SK-N-SH (cell line): Measurements from ENCODE around the gene ZPBP. TPM values are rescaled to one million over a fixed set of nuclear protein-coding genes. Genes with fewer than 3 reads are reported as not detected.

ENCODE experiments used
- CTCF ChIA-PET: fragments of 300-600, 350-600 bp; formaldehyde crosslinking; extraction: SDS; loops from one replicate; lab custom pipeline; 2021; lab: Yijun Ruan, JAX
- POLR2A ChIA-PET: fragments of 350-600 bp; sonication (Branson Sonifier 250); formaldehyde crosslinking; extraction: SDS; loops from one replicate; lab custom pipeline; 2020; ENCODE audit warnings: antibody characterized with exemption, inconsistent platforms; lab: Yijun Ruan, JAX
- DNase-seq: peaks from one replicate; pipeline ENCODE4 v3.0.0; 2012
- H2AFZ ChIP-seq: fragments of 200-600 bp; sonication (generic); 2 replicates; pipeline ENCODE4 v1.8.1; 2016; ENCODE audit warnings: antibody characterized with exemption, mild to moderate bottlenecking, low read depth
- H3F3A ChIP-seq: fragments of 200-600 bp; sonication (generic); replicated peaks from 2 replicates; pipeline ENCODE3; 2016; ENCODE audit warnings: antibody characterized with exemption, mild to moderate bottlenecking; ENCODE audit not compliant: insufficient read depth
- H3K27ac ChIP-seq, 2 experiments: fragments of 200-500 bp in 1 of 2; fragments of 200-600 bp in 1 of 2; sonication (Bioruptor generic) in 1 of 2; sonication (generic), shearing (Covaris generic) in 1 of 2; 2 replicates each; pipeline versions ENCODE4 v1.5.1 to v1.6.1; 2014 to 2016; ENCODE audit warnings: low read depth in 2 of 2, inconsistent platforms in 1 of 2, low read length in 1 of 2, mild to moderate bottlenecking in 1 of 2, mixed read lengths in 1 of 2
- H3K27me3 ChIP-seq: fragments of 200-600 bp; sonication (generic), shearing (Covaris generic); 2 replicates; pipeline ENCODE4 v1.6.1; 2016; ENCODE audit warnings: mixed run types; ENCODE audit not compliant: insufficient read depth
- H3K36me3 ChIP-seq, 2 experiments: fragments of 200-500 bp in 1 of 2; fragments of 200-600 bp in 1 of 2; sonication (Bioruptor generic) in 1 of 2; sonication (generic) in 1 of 2; replicated peaks in 1 of 2; 2 replicates each; pipeline versions ENCODE3 to v1.5.1; 2014 to 2016; ENCODE audit warnings: low read length in 1 of 2, mild to moderate bottlenecking in 1 of 2; ENCODE audit not compliant: insufficient read depth in 2 of 2, control insufficient read depth in 1 of 2
- H3K4me1 ChIP-seq, 2 experiments: fragments of 200-500 bp in 1 of 2; fragments of 200-600 bp in 1 of 2; sonication (Bioruptor generic) in 1 of 2; sonication (generic), shearing (Covaris generic) in 1 of 2; 2 replicates each; pipeline versions ENCODE4 v1.5.1 to v1.6.1; 2014 to 2016; ENCODE audit warnings: low read depth in 1 of 2, low read length in 1 of 2, mixed run types in 1 of 2; ENCODE audit not compliant: insufficient read depth in 2 of 2, control insufficient read depth in 1 of 2
- H3K4me2 ChIP-seq: fragments of 200-600 bp; sonication (generic), shearing (Covaris generic); 2 replicates; pipeline ENCODE4 v1.6.1; 2017; ENCODE audit warnings: mixed run types
- H3K4me3 ChIP-seq, 2 experiments: fragments of 200-500 bp in 1 of 2; fragments of 200-600 bp in 1 of 2; sonication (Bioruptor generic) in 1 of 2; sonication (generic), shearing (Covaris generic) in 1 of 2; 2 replicates each; pipeline versions ENCODE4 v1.5.1 to v1.8.1; 2014 to 2016; ENCODE audit warnings: low read depth in 2 of 2, inconsistent platforms in 1 of 2, low read length in 1 of 2, mild to moderate bottlenecking in 1 of 2, mixed read lengths in 1 of 2, moderate library complexity in 1 of 2
- H3K79me2 ChIP-seq: fragments of 200-600 bp; sonication (generic); 2 replicates; pipeline ENCODE4 v1.8.1; 2017; ENCODE audit warnings: mild to moderate bottlenecking; ENCODE audit not compliant: insufficient read depth
- H3K9ac ChIP-seq: fragments of 200-600 bp; sonication (generic); 2 replicates; pipeline ENCODE4 v1.6.1; 2017; ENCODE audit warnings: mixed run types
- H3K9me2 ChIP-seq: fragments of 200-600 bp; sonication (generic); 2 replicates; pipeline ENCODE4 v1.6.1; 2017; ENCODE audit warnings: mixed run types
- H3K9me3 ChIP-seq: fragments of 200-600 bp; sonication (generic); 2 replicates; pipeline ENCODE4 v1.6.1; 2017; ENCODE audit warnings: mixed run types, mild to moderate bottlenecking, moderate library complexity
- H4K20me1 ChIP-seq: fragments of 200-600 bp; sonication (generic); 2 replicates; pipeline ENCODE4 v1.6.1; 2017; ENCODE audit warnings: mild to moderate bottlenecking, mixed run types; ENCODE audit not compliant: insufficient read depth
- CTCF ChIP-seq: fragments of 200-600 bp; sonication (generic); IDR thresholded peaks from 2 replicates; pipeline ENCODE4 v1.6.1; 2017; ENCODE audit warnings: antibody characterized with exemption, mild to moderate bottlenecking, moderate library complexity
- ELF1 ChIP-seq: IDR thresholded peaks from 2 replicates; pipeline ENCODE4 v1.4.0; 2012
- EP300 ChIP-seq, 2 experiments: IDR thresholded peaks; 2 replicates each; pipeline versions ENCODE4 v1.4.0 to v1.6.1; 2012; ENCODE audit warnings: borderline replicate concordance in 1 of 2, low read depth in 1 of 2, low read length in 1 of 2
- EZH2phosphoT487 ChIP-seq: fragments of 200-600 bp; sonication (generic); IDR thresholded peaks from 2 replicates; pipeline ENCODE4 v1.6.1; 2017; ENCODE audit warnings: low read depth, mixed run types, mild to moderate bottlenecking, antibody characterized with exemption, moderate library complexity, borderline replicate concordance
- FOSL2 ChIP-seq: IDR thresholded peaks from 2 replicates; pipeline ENCODE4 v1.4.0; 2012; ENCODE audit warnings: low read depth, mild to moderate bottlenecking, moderate library complexity, borderline replicate concordance
- GABPA ChIP-seq: IDR thresholded peaks from 2 replicates; pipeline ENCODE4 v1.4.0; 2012; ENCODE audit warnings: low read depth, mild to moderate bottlenecking
- GATA2 ChIP-seq: sonication (generic); formaldehyde crosslinking; IDR thresholded peaks from 2 replicates; pipeline ENCODE4 v1.5.0; 2020; ENCODE audit warnings: mild to moderate bottlenecking, missing genetic modification reagents
- MAX ChIP-seq: IDR thresholded peaks from 2 replicates; pipeline ENCODE4 v1.4.0; 2012; ENCODE audit warnings: low read depth
- MEF2A ChIP-seq: IDR thresholded peaks from 2 replicates; pipeline ENCODE4 v1.4.0; 2012; ENCODE audit warnings: low read depth, borderline replicate concordance
- MXI1 ChIP-seq: IDR thresholded peaks from 2 replicates; pipeline ENCODE4 v1.6.1; 2012; ENCODE audit warnings: mild to moderate bottlenecking, low read depth, low read length, improper control_type of control experiment
- NRF1 ChIP-seq: IDR thresholded peaks from 2 replicates; pipeline ENCODE4 v1.6.1; 2012; ENCODE audit warnings: low read depth, mild to moderate bottlenecking, low read length
- PBX3 ChIP-seq: IDR thresholded peaks from 2 replicates; pipeline ENCODE4; 2012
- RAD21 ChIP-seq: IDR thresholded peaks from 2 replicates; pipeline ENCODE4 v1.6.1; 2012; ENCODE audit warnings: mild to moderate bottlenecking, low read length
- RCOR1 ChIP-seq: fragments of 150-350 bp; IDR thresholded peaks from 2 replicates; pipeline ENCODE4 v1.6.1; 2017; ENCODE audit warnings: antibody characterized with exemption, low read length
- RFX5 ChIP-seq: IDR thresholded peaks from 2 replicates; pipeline ENCODE4 v1.6.1; 2012; ENCODE audit warnings: mild to moderate bottlenecking, improper control_type of control experiment, low read length
- RXRA ChIP-seq: IDR thresholded peaks from 2 replicates; pipeline ENCODE4 v1.4.0; 2012; ENCODE audit warnings: low read depth, mild to moderate bottlenecking, borderline replicate concordance
- SIN3A ChIP-seq: IDR thresholded peaks from 2 replicates; pipeline ENCODE4 v1.6.1; 2012; ENCODE audit warnings: low read depth, mild to moderate bottlenecking, low read length, moderate library complexity, borderline replicate concordance
- SMC3 ChIP-seq: IDR thresholded peaks from 2 replicates; pipeline ENCODE4 v1.6.1; 2012; ENCODE audit warnings: low read depth, low read length, improper control_type of control experiment
- TEAD4 ChIP-seq: IDR thresholded peaks from 2 replicates; pipeline ENCODE4 v1.4.0; 2012; ENCODE audit warnings: mild to moderate bottlenecking, borderline replicate concordance; ENCODE audit not compliant: insufficient read depth
- USF1 ChIP-seq: IDR thresholded peaks from 2 replicates; pipeline ENCODE4 v1.4.0; 2012; ENCODE audit warnings: low read depth, borderline replicate concordance
- YY1 ChIP-seq: IDR thresholded peaks from 2 replicates; pipeline ENCODE4 v1.4.0; 2012; ENCODE audit warnings: low read depth, mild to moderate bottlenecking
- WGBS: methylation state at CpG from one replicate; pipeline ENCODE4 v1.1.6; 2017; ENCODE audit warnings: low lambda C conversion rate; 5-methylcytosine and 5-hydroxymethylcytosine counted together
- polyA plus RNA-seq, 3 experiments: library from polyadenylated mRNA; depleted of rRNA; stranded (reverse); fragments of >200 nt; gene quantifications; 2 replicates each; pipeline ENCODE4 v1.2.3, GENCODE V29; 2012

Gene ZPBP
- polyA plus RNA-seq, 1 of the 3 experiments (the other 2 are of a cell fraction) = not detected

GRCh38 chr7:49937608-49938007 is 155.4 kb downstream of the ZPBP start:
- no peaks in the 10 kb centered on the region for H4K20me1 ChIP-seq

GRCh38 chr7:49931627-49932026 is 161.4 kb downstream of the ZPBP start:
- no peaks in the 10 kb centered on the region for H3K4me1 ChIP-seq
- no peak overlapping the region for H3K9ac ChIP-seq
- no peak overlapping the region for H3K4me3 ChIP-seq
- no peaks in the 10 kb centered on the region for H4K20me1 ChIP-seq
- H3K79me2 ChIP-seq = no peaks in the 10 kb centered on the region
- no peak for DNase-seq
- POLR2A ChIA-PET = no interaction called here
- TF ChIP-seq RCOR1 = no peak
- no peak for TF ChIP-seq ELF1
- TF ChIP-seq MAX = no peak
- TF ChIP-seq GATA2 (CRISPR knock-in tag) = no peak
- TF ChIP-seq TEAD4 = no peak
- no peak for TF ChIP-seq MEF2A
- no peak for TF ChIP-seq RXRA
- TF ChIP-seq YY1 = no peak
- TF ChIP-seq EZH2phosphoT487 = no peak
- TF ChIP-seq CTCF = no peak
- no peak for TF ChIP-seq USF1
- no peak for TF ChIP-seq RAD21
- TF ChIP-seq NRF1 = no peak
- TF ChIP-seq EP300 (IDR thresholded peaks at IDR 0.05; ENCODE audit: borderline replicate concordance in 1 of 2, low read depth in 1 of 2, low read length in 1 of 2) = no peak
- no peak for TF ChIP-seq PBX3
- TF ChIP-seq FOSL2 = no peak
- no peak overlapping the region for H3K4me2 ChIP-seq
- CTCF ChIA-PET = no interaction called here
- H3K27me3 ChIP-seq = no peaks in the 10 kb centered on the region
- H3K9me2 ChIP-seq = no peaks in the 10 kb centered on the region
- H2AFZ ChIP-seq = no peak overlapping the region
- no peak overlapping the region for H3K27ac ChIP-seq
- WGBS = 1% methylated on average over 2 of the region's 2 CpGs
- no peaks in the 10 kb centered on the region for H3K9me3 ChIP-seq
- H3K36me3 ChIP-seq = no peaks in the 10 kb centered on the region
- no peaks in the 10 kb centered on the region for H3F3A ChIP-seq

More at GRCh38 chr7:49937608-49938007, 155.4 kb downstream of the ZPBP start:
- H3K9me3 ChIP-seq = no peaks in the 10 kb centered on the region
- H3K27me3 ChIP-seq = no peaks in the 10 kb centered on the region
- H3K9me2 ChIP-seq = no peaks in the 10 kb centered on the region
- ChIA-PET POLR2A (no interaction called here), CTCF (no interaction called here)
- H2AFZ ChIP-seq = no peak overlapping the region
- H3F3A ChIP-seq = no peaks in the 10 kb centered on the region
- H3K79me2 ChIP-seq = no peaks in the 10 kb centered on the region
- H3K27ac ChIP-seq = no peak overlapping the region
- H3K9ac ChIP-seq = no peak overlapping the region
- H3K4me1 ChIP-seq = no peaks in the 10 kb centered on the region
- TF ChIP-seq ELF1 = no peak
- no peak for TF ChIP-seq TEAD4
- no peak for TF ChIP-seq GABPA
- TF ChIP-seq SIN3A = no peak
- no peak for TF ChIP-seq MXI1
- TF ChIP-seq FOSL2 = no peak
- no peak for TF ChIP-seq RCOR1
- no peak for TF ChIP-seq RFX5
- TF ChIP-seq SMC3 = no peak
- no peak for TF ChIP-seq GATA2 (CRISPR knock-in tag)
- TF ChIP-seq PBX3 = no peak
- 1% methylated on average over 2 of the region's 2 CpGs for WGBS
- no peak overlapping the region for H3K4me2 ChIP-seq
- DNase-seq = no peak
- no peaks in the 10 kb centered on the region for H3K36me3 ChIP-seq
- no peak overlapping the region for H3K4me3 ChIP-seq
